ENCODE measurements around the gene FAM241B.

DNA sequence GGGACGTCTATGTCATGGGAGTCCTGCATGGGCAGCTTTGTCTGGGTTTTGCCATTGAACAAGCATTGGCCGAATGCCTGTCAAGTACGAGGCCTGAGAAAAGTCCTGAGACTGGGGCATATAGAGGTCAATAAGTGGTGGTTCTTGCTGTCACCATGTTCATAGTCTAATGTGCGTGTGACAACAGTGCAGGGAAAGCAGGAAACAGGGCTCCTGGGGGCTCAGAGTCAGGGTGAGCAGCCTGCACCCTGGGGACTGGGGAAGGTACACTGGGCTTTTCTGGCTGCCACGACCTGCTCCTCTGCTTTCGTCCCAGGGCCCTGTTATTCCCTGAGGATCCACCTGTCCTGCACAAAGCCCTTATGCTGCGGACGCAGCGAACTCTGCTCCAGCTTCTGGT, 21.3 kb downstream of the FAM241B start:
- TF ChIP-seq, protein P1, sequence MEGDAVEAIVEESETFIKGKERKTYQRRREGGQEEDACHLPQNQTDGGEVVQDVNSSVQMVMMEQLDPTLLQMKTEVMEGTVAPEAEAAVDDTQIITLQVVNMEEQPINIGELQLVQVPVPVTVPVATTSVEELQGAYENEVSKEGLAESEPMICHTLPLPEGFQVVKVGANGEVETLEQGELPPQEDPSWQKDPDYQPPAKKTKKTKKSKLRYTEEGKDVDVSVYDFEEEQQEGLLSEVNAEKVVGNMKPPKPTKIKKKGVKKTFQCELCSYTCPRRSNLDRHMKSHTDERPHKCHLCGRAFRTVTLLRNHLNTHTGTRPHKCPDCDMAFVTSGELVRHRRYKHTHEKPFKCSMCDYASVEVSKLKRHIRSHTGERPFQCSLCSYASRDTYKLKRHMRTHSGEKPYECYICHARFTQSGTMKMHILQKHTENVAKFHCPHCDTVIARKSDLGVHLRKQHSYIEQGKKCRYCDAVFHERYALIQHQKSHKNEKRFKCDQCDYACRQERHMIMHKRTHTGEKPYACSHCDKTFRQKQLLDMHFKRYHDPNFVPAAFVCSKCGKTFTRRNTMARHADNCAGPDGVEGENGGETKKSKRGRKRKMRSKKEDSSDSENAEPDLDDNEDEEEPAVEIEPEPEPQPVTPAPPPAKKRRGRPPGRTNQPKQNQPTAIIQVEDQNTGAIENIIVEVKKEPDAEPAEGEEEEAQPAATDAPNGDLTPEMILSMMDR (IDR thresholded peaks at IDR 0.05; ENCODE audit: insufficient read depth, low read length, poor library complexity, severe bottlenecking), result no peak
- TF ChIP-seq EZH2phosphoT487 (conservative IDR thresholded peaks at IDR 0.05; ENCODE audit: low read length), result no peak
